K562 (cell line): ENCODE measurements around the gene DCTN2. TPM values are rescaled to one million over a fixed set of nuclear protein-coding genes. Genes with fewer than 3 reads are reported as not detected.

Experiments used
- ATAC-seq: fragments of 200-7000 bp; cut with Tn5 transposase; 3 replicates; pipeline ENCODE4 v1.9.1; 2020; ENCODE audit warnings: moderate library complexity
- BruUV-seq: library from RNA; stranded (reverse); fragments of 400-500 nt; replicated peaks from 2 replicates; lab custom pipeline; 2021; lab: Mats Ljungman, UMichigan
- CTCF ChIA-PET: fragments of 300-600 bp; formaldehyde crosslinking; extraction: SDS; loops from one replicate; lab custom pipeline; 2021; ENCODE audit warnings: low intra/inter-chr PET ratio; lab: Yijun Ruan, JAX
- POLR2A ChIA-PET: fragments of 300-600, 350-650 bp; sonication (Branson Sonifier 250); formaldehyde crosslinking; extraction: SDS; loops from one replicate; lab custom pipeline; 2021; ENCODE audit warnings: antibody characterized with exemption, inconsistent platforms; lab: Yijun Ruan, JAX
- DNase-seq, 4 experiments: peaks; one replicate each; pipeline versions ENCODE4 v3.0.0 to v3.0.0-alpha.2; 2011 to 2018; ENCODE audit warnings: low spot score in 3 of 4, mixed read lengths in 3 of 4; ENCODE audit errors: extremely low read depth in 1 of 4
- FAIRE-seq: peaks from 2 replicates; lab custom pipeline; 2011; peaks lifted over from hg19 to GRCh38; lab: Jason Lieb, UNC
- H2AFZ ChIP-seq: 2 replicates; pipeline ENCODE4 v1.6.0; 2011; ENCODE audit warnings: low read depth, low read length, control low read depth, inconsistent platforms
- H3K27ac ChIP-seq: fragments of 200-600 bp; 3 replicates; pipeline ENCODE4 v1.8.0; 2011; ENCODE audit warnings: low read depth, mild to moderate bottlenecking, control low read depth, inconsistent platforms, low read length, moderate library complexity, mixed read lengths; ENCODE audit errors: extremely low read depth
- H3K27me3 ChIP-seq, 2 experiments: fragments of 300-600 bp in 1 of 2; 2 replicates in 1 of 2; 3 replicates in 1 of 2; pipeline versions ENCODE4 v1.6.0 to v1.8.0; 2011; ENCODE audit warnings: inconsistent platforms in 2 of 2, low read length in 2 of 2, mild to moderate bottlenecking in 1 of 2, mixed read lengths in 1 of 2, moderate library complexity in 1 of 2; ENCODE audit not compliant: control insufficient read depth in 2 of 2, insufficient read depth in 2 of 2
- H3K36me3 ChIP-seq: fragments of 300-600 bp; 3 replicates; pipeline ENCODE4 v1.8.0; 2011; ENCODE audit warnings: mild to moderate bottlenecking, low read length, inconsistent platforms; ENCODE audit not compliant: control insufficient read depth, insufficient read depth
- H3K4me1 ChIP-seq, 2 experiments: fragments of 200-600 bp in 1 of 2; replicated peaks in 1 of 2; 2 replicates in 1 of 2; 3 replicates in 1 of 2; pipeline versions ENCODE4 v1.5.1 to v1.8.0; 2011; ENCODE audit warnings: inconsistent platforms in 2 of 2, low read length in 2 of 2, mild to moderate bottlenecking in 1 of 2, mixed read lengths in 1 of 2, moderate library complexity in 1 of 2; ENCODE audit not compliant: control insufficient read depth in 2 of 2, insufficient read depth in 2 of 2
- H3K4me2 ChIP-seq: 2 replicates; pipeline ENCODE4 v1.6.1; 2011; ENCODE audit warnings: low read length, control low read depth, inconsistent platforms, mixed read lengths; ENCODE audit not compliant: insufficient read depth
- H3K4me3 ChIP-seq: fragments of 200-600 bp; sonication (generic), shearing (Covaris generic); 2 replicates; pipeline ENCODE4 v1.5.1; 2016; ENCODE audit warnings: control low read depth, inconsistent platforms
- H3K79me2 ChIP-seq: fragments of 200-600 bp; 3 replicates; pipeline ENCODE4 v1.8.0; 2011; ENCODE audit warnings: low read length, inconsistent platforms; ENCODE audit not compliant: control insufficient read depth, insufficient read depth
- H3K9ac ChIP-seq, 2 experiments: 2 replicates each; pipeline versions ENCODE4 v1.6.0 to v1.6.1; 2011; ENCODE audit warnings: low read depth in 2 of 2, low read length in 2 of 2, control low read depth in 1 of 2, inconsistent platforms in 1 of 2, mild to moderate bottlenecking in 1 of 2, mixed read lengths in 1 of 2; ENCODE audit not compliant: insufficient read depth in 1 of 2
- H3K9me1 ChIP-seq: one replicate; pipeline ENCODE4 v1.6.0; 2011; ENCODE audit warnings: inconsistent platforms, mild to moderate bottlenecking, low read length, moderate library complexity; ENCODE audit not compliant: control insufficient read depth, insufficient read depth
- H3K9me3 ChIP-seq: replicated peaks from 2 replicates; pipeline ENCODE4 v1.5.1; 2011; ENCODE audit warnings: low read depth, low read length, inconsistent platforms; ENCODE audit not compliant: control insufficient read depth, insufficient read depth
- H4K20me1 ChIP-seq: replicated peaks from 2 replicates; pipeline ENCODE4 v1.6.1; 2011; ENCODE audit warnings: low read length, inconsistent platforms, mixed read lengths; ENCODE audit not compliant: control insufficient read depth, insufficient read depth
- AFF4 ChIP-seq: sonication (generic); formaldehyde crosslinking; IDR thresholded peaks from 2 replicates; pipeline ENCODE4 v1.8.0; 2023; ENCODE audit warnings: mild to moderate bottlenecking, missing genetic modification reagents
- ELK3 ChIP-seq: fragments of 450-650 bp; formaldehyde crosslinking; IDR thresholded peaks from 2 replicates; pipeline ENCODE4 v1.4.0; 2020; ENCODE audit warnings: mild to moderate bottlenecking
- FOXK1 ChIP-seq: sonication (generic); formaldehyde crosslinking; IDR thresholded peaks from 2 replicates; pipeline ENCODE4 v1.8.0; 2022; ENCODE audit warnings: missing genetic modification reagents, mild to moderate bottlenecking, borderline replicate concordance
- NFYB ChIP-seq: IDR thresholded peaks from 2 replicates; pipeline ENCODE4 v1.6.1; 2011; ENCODE audit warnings: mild to moderate bottlenecking, moderate library complexity; ENCODE audit not compliant: insufficient read length; ENCODE audit errors: extremely low read depth
- ZFP36 ChIP-seq: fragments of 150-350 bp; IDR thresholded peaks from 2 replicates; pipeline ENCODE4 v1.6.1; 2018; ENCODE audit warnings: low read length, low read depth; ENCODE audit not compliant: partially characterized antibody
- WGBS: fragments of 100-300 bp; shearing (Covaris generic); methylation state at CpG from one replicate; pipeline ENCODE4 v1.1.6; 2016; ENCODE audit warnings: low coverage, mixed read lengths; ENCODE audit not compliant: insufficient coverage; ENCODE audit errors: missing lambda C conversion rate; 5-methylcytosine and 5-hydroxymethylcytosine counted together
- in situ Hi-C: fragments of 300-500 bp; cut with MboI; formaldehyde crosslinking; loops from 4 replicates; pipeline ENCODE4 v1.15.0; 2018; ENCODE audit warnings: inconsistent platforms, mixed read lengths
- intact Hi-C: fragments of 100-400 bp; cut with micrococcal nuclease; formaldehyde crosslinking; loops from 2 replicates; pipeline ENCODE4 v1.14.2; 2022
- polyA plus RNA-seq, 8 experiments: library from polyadenylated mRNA; depleted of rRNA in 4 of 8; stranded (reverse) in 5 of 8; unstranded in 3 of 8; fragments of >200 nt; fragmentation: Nextera tagmentation in 2 of 8; fragmentation: Illumina TruSeq in 1 of 8; extraction: Ambion mirVana in 2 of 8; extraction: Trizol in 1 of 8; gene quantifications; 2 replicates each; pipeline versions ENCODE4 v1.2.1 to v1.2.3, GENCODE V29; 2011 to 2014; ENCODE audit warnings: inconsistent platforms in 1 of 8, missing spikeins in 1 of 8
- total RNA-seq, 7 experiments: library from RNA; depleted of rRNA in 6 of 7; stranded (reverse); fragments of >200 nt in 6 of 7; fragmentation: Illumina TruSeq in 2 of 7; extraction: Trizol in 2 of 7; gene quantifications; 2 replicates each; pipeline versions ENCODE4 v1.2.1 to v1.2.3, GENCODE V29; 2011 to 2021; ENCODE audit warnings: low replicate concordance in 1 of 7
- TF ChIP-seq, protein P1 (sequence below): sonication (generic); formaldehyde crosslinking; IDR thresholded peaks from 2 replicates; pipeline ENCODE4 v1.9.0; 2022; ENCODE audit warnings: mild to moderate bottlenecking, missing genetic modification reagents
- TF ChIP-seq, protein P2 (sequence below): fragments of 450-650 bp; IDR thresholded peaks from 2 replicates; pipeline ENCODE4 v1.6.1; 2018; ENCODE audit warnings: mild to moderate bottlenecking, low read depth; ENCODE audit not compliant: partially characterized antibody

Gene DCTN2
- total and polyA plus RNA-seq, 9 of the 15 experiments (the other 6 are each of a cell fraction or from before 2014, with no cell fraction given), result 43.6 to 270 (median 125) TPM

- Histone ChIP-seq H3K27me3 (no peaks in the 10 kb centered on the region), H3K36me3 (peaks cover 60% of the 10 kb centered on the region), H3K79me2 (peaks cover 40% of the 10 kb centered on the region), H3K4me2 (peak overlapping the region; percentile 91), H3K9me1 (no peaks in the 10 kb centered on the region), H3K4me1 (peaks cover 29 to 47% of the 10 kb centered on the region in 2 experiments), H3K4me3 (peak overlapping the region; percentile 77), H2AFZ (no peak overlapping the region), H3K9ac (peak overlapping the region; percentile 94), H3K9me3 (no peaks in the 10 kb centered on the region), H3K27ac (peak overlapping the region; percentile 96), H4K20me1 (peaks cover 13% of the 10 kb centered on the region)
- FAIRE-seq, result peak; percentile 66
- intact Hi-C loops, result loop anchor here (5.0 kb wide), 3 partner anchors 37 to 213 kb away; partner anchors contain the start of genes AGAP2 and MARS1
- DNase-seq, result no peak
- ChIA-PET CTCF (no interaction called here), POLR2A (interaction anchor here (0.6 to 10.8 kb wide), 8 partner anchors 9 to 108 kb away, joined by 3 to 225 read pairs (median 4); partner anchors contain the start of gene DCTN2)
- BruUV-seq, result no TSS peak
- no peak for ATAC-seq
- 22% methylated on average over 14 of the region's 14 CpGs for WGBS
- in situ Hi-C loops, result no loop called here
- TF ChIP-seq AFF4 (CRISPR knock-in tag) (no peak), NFYB (no peak), FOXK1 (CRISPR knock-in tag) (peak; percentile 68; the same call in 1 of the 2 replicates), ZFP36 (no peak), ELK3 (CRISPR knock-in tag) (no peak)
- TF ChIP-seq, protein P1, sequence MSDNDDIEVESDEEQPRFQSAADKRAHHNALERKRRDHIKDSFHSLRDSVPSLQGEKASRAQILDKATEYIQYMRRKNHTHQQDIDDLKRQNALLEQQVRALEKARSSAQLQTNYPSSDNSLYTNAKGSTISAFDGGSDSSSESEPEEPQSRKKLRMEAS (CRISPR knock-in tag), result 0 out of 2 replicates have a peak, but pooled peaks have one; percentile 9
- TF ChIP-seq, protein P2, sequence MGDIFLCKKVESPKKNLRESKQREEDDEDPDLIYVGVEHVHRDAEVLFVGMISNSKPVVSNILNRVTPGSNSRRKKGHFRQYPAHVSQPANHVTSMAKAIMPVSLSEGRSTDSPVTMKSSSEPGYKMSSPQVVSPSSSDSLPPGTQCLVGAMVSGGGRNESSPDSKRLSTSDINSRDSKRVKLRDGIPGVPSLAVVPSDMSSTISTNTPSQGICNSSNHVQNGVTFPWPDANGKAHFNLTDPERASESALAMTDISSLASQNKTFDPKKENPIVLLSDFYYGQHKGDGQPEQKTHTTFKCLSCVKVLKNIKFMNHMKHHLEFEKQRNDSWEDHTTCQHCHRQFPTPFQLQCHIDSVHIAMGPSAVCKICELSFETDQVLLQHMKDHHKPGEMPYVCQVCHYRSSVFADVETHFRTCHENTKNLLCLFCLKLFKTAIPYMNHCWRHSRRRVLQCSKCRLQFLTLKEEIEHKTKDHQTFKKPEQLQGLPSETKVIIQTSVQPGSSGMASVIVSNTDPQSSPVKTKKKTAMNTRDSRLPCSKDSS, result no peak
These were observed 23.0 kb downstream of the DCTN2 start for GRCh38 chr12:57523706-57524614.
